ENCODE results near the gene CIAO2B.
"Not testable (repeated sequence)": the region's sequence is repeated elsewhere in the genome, so short reads cannot be mapped to it uniquely, and the experiment has no call there.

DNA sequence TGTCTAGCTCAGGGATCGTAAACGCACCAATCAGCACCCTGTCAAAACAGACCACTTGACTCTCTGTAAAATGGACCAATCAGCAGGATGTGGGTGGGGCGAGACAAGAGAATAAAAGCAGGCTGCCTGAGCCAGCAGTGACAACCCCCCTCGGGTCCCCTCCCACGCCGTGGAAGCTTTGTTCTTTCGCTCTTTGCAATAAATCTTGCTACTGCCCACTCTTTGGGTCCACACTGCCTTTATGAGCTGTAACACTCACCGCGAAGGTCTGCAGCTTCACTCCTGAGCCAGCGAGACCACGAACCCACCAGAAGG lies 40.7 kb upstream of the CIAO2B start:
- TF ChIP-seq SUZ12, ARNT, SP1, TARDBP (IDR thresholded peaks at IDR 0.05): not testable (repeated sequence)
- TF ChIP-seq, protein P1, sequence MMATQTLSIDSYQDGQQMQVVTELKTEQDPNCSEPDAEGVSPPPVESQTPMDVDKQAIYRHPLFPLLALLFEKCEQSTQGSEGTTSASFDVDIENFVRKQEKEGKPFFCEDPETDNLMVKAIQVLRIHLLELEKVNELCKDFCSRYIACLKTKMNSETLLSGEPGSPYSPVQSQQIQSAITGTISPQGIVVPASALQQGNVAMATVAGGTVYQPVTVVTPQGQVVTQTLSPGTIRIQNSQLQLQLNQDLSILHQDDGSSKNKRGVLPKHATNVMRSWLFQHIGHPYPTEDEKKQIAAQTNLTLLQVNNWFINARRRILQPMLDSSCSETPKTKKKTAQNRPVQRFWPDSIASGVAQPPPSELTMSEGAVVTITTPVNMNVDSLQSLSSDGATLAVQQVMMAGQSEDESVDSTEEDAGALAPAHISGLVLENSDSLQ (IDR thresholded peaks at IDR 0.05): not testable (repeated sequence)
